Mesenchymal stem cell (in vitro differentiated cells and primary cell): Measurements from ENCODE around the gene SOX6.

Experiments
- DNase-seq: peaks from one replicate; pipeline ENCODE4 v3.0.0-alpha.2; 2013
- H2AFZ ChIP-seq: one replicate; pipeline ENCODE4 v1.6.1; 2013; ENCODE audit warnings: low read depth, mild to moderate bottlenecking, control low read depth, inconsistent platforms, low read length, moderate library complexity
- H2AK5ac ChIP-seq: 2 replicates; pipeline ENCODE4 v1.6.1; 2013; ENCODE audit warnings: low read length, moderate library complexity, mild to moderate bottlenecking, inconsistent platforms; ENCODE audit not compliant: severe bottlenecking
- H2BK120ac ChIP-seq: one replicate; pipeline ENCODE4 v1.6.1; 2013; ENCODE audit warnings: low read depth, mild to moderate bottlenecking, inconsistent platforms, low read length, moderate library complexity
- H2BK12ac ChIP-seq, 2 experiments: one replicate each; pipeline ENCODE4 v1.6.1; 2013; ENCODE audit warnings: inconsistent platforms in 2 of 2, low read length in 2 of 2, mild to moderate bottlenecking in 2 of 2, moderate library complexity in 2 of 2, control low read depth in 1 of 2
- H2BK15ac ChIP-seq: one replicate; pipeline ENCODE4 v1.6.1; 2013; ENCODE audit warnings: mild to moderate bottlenecking, low read depth, inconsistent platforms; ENCODE audit not compliant: poor library complexity, severe bottlenecking
- H2BK5ac ChIP-seq: 2 replicates; pipeline ENCODE4 v1.6.1; 2013; ENCODE audit warnings: low read depth, mild to moderate bottlenecking, low read length, control low read depth, inconsistent platforms; ENCODE audit not compliant: poor library complexity, severe bottlenecking
- H3K14ac ChIP-seq, 2 experiments: one replicate each; pipeline ENCODE4 v1.6.1; 2013; ENCODE audit warnings: inconsistent platforms in 2 of 2, low read length in 2 of 2, control low read depth in 1 of 2, mild to moderate bottlenecking in 1 of 2, moderate library complexity in 1 of 2
- H3K18ac ChIP-seq, 2 experiments: one replicate each; pipeline ENCODE4 v1.6.1; 2013; ENCODE audit warnings: inconsistent platforms in 2 of 2, low read length in 2 of 2, control low read depth in 1 of 2, low read depth in 1 of 2, mild to moderate bottlenecking in 1 of 2
- H3K23ac ChIP-seq, 2 experiments: one replicate each; pipeline ENCODE4 v1.6.1; 2013; ENCODE audit warnings: inconsistent platforms in 2 of 2, low read length in 2 of 2, mild to moderate bottlenecking in 2 of 2, moderate library complexity in 2 of 2, control low read depth in 1 of 2
- H3K27ac ChIP-seq: 2 replicates; pipeline ENCODE4 v1.5.1; 2013; ENCODE audit warnings: mild to moderate bottlenecking, moderate library complexity, low read length, control low read depth, inconsistent platforms; ENCODE audit not compliant: poor library complexity, severe bottlenecking
- H3K27me3 ChIP-seq, 2 experiments: 2 replicates each; pipeline versions ENCODE4 v1.6.1 to v1.7.0; 2013; ENCODE audit warnings: low read length in 2 of 2, mild to moderate bottlenecking in 2 of 2, moderate library complexity in 2 of 2, control low read depth in 1 of 2, inconsistent platforms in 1 of 2; ENCODE audit not compliant: control insufficient read depth in 1 of 2, insufficient read depth in 1 of 2
- H3K36me3 ChIP-seq, 2 experiments: 2 replicates each; pipeline versions ENCODE4 v1.6.1 to v1.7.0; 2013; ENCODE audit warnings: low read length in 2 of 2, control low read depth in 1 of 2, inconsistent platforms in 1 of 2, low read depth in 1 of 2, mild to moderate bottlenecking in 1 of 2; ENCODE audit not compliant: insufficient read depth in 2 of 2, control insufficient read depth in 1 of 2
- H3K4ac ChIP-seq, 2 experiments: one replicate each; pipeline ENCODE4 v1.6.1; 2013; ENCODE audit warnings: inconsistent platforms in 2 of 2, low read length in 2 of 2, mild to moderate bottlenecking in 2 of 2, moderate library complexity in 2 of 2, control low read depth in 1 of 2, low read depth in 1 of 2
- H3K4me1 ChIP-seq: 2 replicates; pipeline ENCODE4 v1.6.1; 2013; ENCODE audit warnings: low read depth, low read length, control low read depth; ENCODE audit not compliant: control insufficient read depth, insufficient read depth
- H3K4me2 ChIP-seq: 2 replicates; pipeline ENCODE4 v1.6.1; 2013; ENCODE audit warnings: low read length, mild to moderate bottlenecking, inconsistent platforms; ENCODE audit not compliant: poor library complexity, severe bottlenecking
- H3K4me3 ChIP-seq, 2 experiments: 2 replicates each; pipeline versions ENCODE4 v1.5.1 to v1.7.0; 2013; ENCODE audit warnings: low read length in 2 of 2, mild to moderate bottlenecking in 2 of 2, control low read depth in 1 of 2, low read depth in 1 of 2; ENCODE audit not compliant: insufficient read depth in 1 of 2
- H3K79me1 ChIP-seq: replicated peaks from 2 replicates; pipeline ENCODE4 v1.6.1; 2013; ENCODE audit warnings: mild to moderate bottlenecking, control low read depth, low read length, inconsistent platforms; ENCODE audit not compliant: poor library complexity, severe bottlenecking
- H3K9ac ChIP-seq: 2 replicates; pipeline ENCODE4 v1.7.0; 2013; ENCODE audit warnings: mild to moderate bottlenecking, low read length, moderate library complexity
- H3K9me3 ChIP-seq: 2 replicates; pipeline ENCODE4 v1.7.0; 2013; ENCODE audit warnings: mild to moderate bottlenecking, low read length; ENCODE audit not compliant: control insufficient read depth
- H4K8ac ChIP-seq: one replicate; pipeline ENCODE4 v1.6.1; 2013; ENCODE audit warnings: inconsistent platforms, mild to moderate bottlenecking, low read length, moderate library complexity
- H4K91ac ChIP-seq: one replicate; pipeline ENCODE4 v1.6.1; 2013; ENCODE audit warnings: mild to moderate bottlenecking, low read length, inconsistent platforms
- WGBS: methylation state at CpG from one replicate; pipeline ENCODE4 v1.1.7; 2013; ENCODE audit warnings: mixed read lengths; 5-methylcytosine and 5-hydroxymethylcytosine counted together

Gene SOX6

GRCh38 chr11:15932417-15932816 is 423.9 kb downstream of the SOX6 start:
- H3K27ac ChIP-seq, result no peak overlapping the region
- H3K9ac ChIP-seq, result no peak overlapping the region
- H3K14ac ChIP-seq, result no peak overlapping the region
- H3K36me3 ChIP-seq, result no peaks in the 10 kb centered on the region
- no peak overlapping the region for H4K8ac ChIP-seq
- H3K27me3 ChIP-seq, result peaks cover 0 to 31% of the 10 kb centered on the region in 2 experiments
- H2AK5ac ChIP-seq, result no peak overlapping the region
- H2AFZ ChIP-seq, result no peak overlapping the region
- H3K9me3 ChIP-seq, result peaks cover 17% of the 10 kb centered on the region
- H3K23ac ChIP-seq, result no peak overlapping the region
- H3K4ac ChIP-seq, result no peak overlapping the region
- no peaks in the 10 kb centered on the region for H3K4me1 ChIP-seq
- DNase-seq, result no peak
- H3K79me1 ChIP-seq, result no peaks in the 10 kb centered on the region
- H3K4me2 ChIP-seq, result no peak overlapping the region
- H4K91ac ChIP-seq, result no peak overlapping the region
- no peak overlapping the region for H3K18ac ChIP-seq
- H2BK120ac ChIP-seq, result no peak overlapping the region
- H2BK15ac ChIP-seq, result no peak overlapping the region
- 100% methylated on average over 1 of the region's 3 CpGs for WGBS
- H3K4me3 ChIP-seq, result no peak overlapping the region
- no peak overlapping the region for H2BK12ac ChIP-seq
- no peak overlapping the region for H2BK5ac ChIP-seq

DNA sequence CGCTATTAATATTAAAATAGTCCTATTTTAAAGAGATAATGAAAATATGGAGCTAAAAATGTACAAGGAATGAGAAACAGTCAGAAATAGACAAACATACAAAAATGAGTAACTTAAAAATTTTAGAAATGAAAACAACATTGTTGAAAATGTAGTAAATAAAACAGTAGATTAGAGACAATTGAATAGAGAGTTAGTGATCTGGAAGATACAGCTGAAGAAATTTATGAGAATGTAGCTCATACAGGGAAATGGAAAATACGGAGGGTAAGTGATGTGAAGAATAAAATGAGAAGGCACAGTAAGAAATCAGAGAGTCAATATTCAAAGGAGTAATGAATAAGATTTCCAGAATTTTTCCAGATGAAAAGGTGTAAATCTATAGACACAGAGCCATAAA is 424.8 kb downstream of the SOX6 start:
- no peaks in the 10 kb centered on the region for H3K79me1 ChIP-seq
- no peak overlapping the region for H3K4me3 ChIP-seq
- H3K27ac ChIP-seq, result no peak overlapping the region
- no peak overlapping the region for H3K9ac ChIP-seq
- no peak overlapping the region for H2AFZ ChIP-seq
- no peak for DNase-seq
- H4K8ac ChIP-seq, result no peak overlapping the region
- H3K23ac ChIP-seq, result no peak overlapping the region
- H3K14ac ChIP-seq, result no peak overlapping the region
- H4K91ac ChIP-seq, result no peak overlapping the region
- no peak overlapping the region for H3K4me2 ChIP-seq
- no peaks in the 10 kb centered on the region for H3K36me3 ChIP-seq
- no peak overlapping the region for H2BK12ac ChIP-seq
- no peak overlapping the region for H3K4ac ChIP-seq
- peaks cover 17% of the 10 kb centered on the region for H3K9me3 ChIP-seq
- H2BK5ac ChIP-seq, result no peak overlapping the region
- H3K27me3 ChIP-seq, result peaks cover 0 to 25% of the 10 kb centered on the region in 2 experiments
- H2BK15ac ChIP-seq, result no peak overlapping the region
- no peak overlapping the region for H2AK5ac ChIP-seq
- H3K4me1 ChIP-seq, result no peaks in the 10 kb centered on the region
- H3K18ac ChIP-seq, result no peak overlapping the region
- WGBS, result 93% methylated on average over 1 of the region's 2 CpGs
- H2BK120ac ChIP-seq, result no peak overlapping the region

- no peak overlapping the region for H3K14ac ChIP-seq
- H3K4ac ChIP-seq, result no peak overlapping the region
- no peak overlapping the region for H2AFZ ChIP-seq
- H3K36me3 ChIP-seq, result no peaks in the 10 kb centered on the region
- H3K4me2 ChIP-seq, result no peak overlapping the region
- no peak overlapping the region for H4K8ac ChIP-seq
- DNase-seq, result no peak
- H2BK12ac ChIP-seq, result no peak overlapping the region
- no peak overlapping the region for H3K9ac ChIP-seq
- peaks cover 0 to 17% of the 10 kb centered on the region in 2 experiments for H3K27me3 ChIP-seq
- H2BK120ac ChIP-seq, result no peak overlapping the region
- H4K91ac ChIP-seq, result peak overlapping the region; percentile 79
- H3K18ac ChIP-seq, result no peak overlapping the region
- H2AK5ac ChIP-seq, result no peak overlapping the region
- H3K79me1 ChIP-seq, result no peaks in the 10 kb centered on the region
- H2BK5ac ChIP-seq, result no peak overlapping the region
- WGBS, result 82% methylated on average over 5 of the region's 6 CpGs
- H3K27ac ChIP-seq, result no peak overlapping the region
- H3K23ac ChIP-seq, result no peak overlapping the region
- H3K4me1 ChIP-seq, result no peaks in the 10 kb centered on the region
- H3K4me3 ChIP-seq, result no peak overlapping the region
- H2BK15ac ChIP-seq, result no peak overlapping the region
- H3K9me3 ChIP-seq, result peaks cover 17% of the 10 kb centered on the region
Measured at GRCh38 chr11:15930442-15931025, 425.8 kb downstream of the SOX6 start.

DNA sequence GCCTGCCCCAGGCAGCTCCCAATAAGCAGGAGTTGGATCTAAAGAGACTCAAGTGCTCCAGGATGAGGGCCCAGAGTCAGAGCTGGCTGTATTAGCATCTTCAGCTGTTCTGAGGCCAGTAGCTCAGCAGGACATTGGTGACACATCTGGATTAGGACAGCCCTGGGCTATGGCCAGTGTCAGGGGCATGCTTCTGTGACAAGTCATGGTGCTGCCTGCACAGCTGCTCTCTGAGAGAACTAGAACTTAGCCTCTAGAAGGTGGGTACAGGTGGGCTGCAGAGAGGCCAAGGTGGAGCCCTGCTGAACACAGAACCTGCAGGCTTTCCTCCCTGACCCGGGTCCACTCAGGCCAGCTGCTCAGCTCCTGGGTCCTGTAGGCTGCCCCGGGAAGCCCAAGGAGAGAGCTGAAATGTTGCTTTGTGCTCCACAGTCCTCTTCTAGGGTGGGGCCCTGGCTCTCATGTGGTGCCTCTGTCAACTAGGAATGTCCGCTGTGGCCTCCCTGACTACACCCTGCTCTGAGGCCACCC is 426.9 kb downstream of the SOX6 start:
- Histone ChIP-seq H3K23ac (no peak overlapping the region), H3K27me3 (peaks cover 0 to 13% of the 10 kb centered on the region in 2 experiments), H3K18ac (no peak overlapping the region), H2BK15ac (no peak overlapping the region), H4K8ac (no peak overlapping the region), H3K4me2 (no peak overlapping the region), H3K14ac (no peak overlapping the region), H3K4me1 (no peaks in the 10 kb centered on the region), H4K91ac (no peak overlapping the region), H3K27ac (no peak overlapping the region), H2AK5ac (no peak overlapping the region), H2BK120ac (no peak overlapping the region), H2BK12ac (no peak overlapping the region), H3K4me3 (no peak overlapping the region), H3K79me1 (no peaks in the 10 kb centered on the region), H3K9me3 (peaks cover 17% of the 10 kb centered on the region), H3K4ac (no peak overlapping the region), H2BK5ac (no peak overlapping the region), H3K9ac (no peak overlapping the region), H3K36me3 (no peaks in the 10 kb centered on the region), H2AFZ (no peak overlapping the region)
- WGBS, result 95% methylated on average over 3 of the region's 3 CpGs
- no peak for DNase-seq
